Brain microvascular endothelial cell (primary cell): ENCODE measurements around the gene FANCD2.

Source experiments
- DNase-seq: peaks from one replicate; pipeline ENCODE4 v3.0.0-alpha.2; 2020
- H3K27ac ChIP-seq: fragments of 250-450 bp; sonication (Bioruptor Pico); 2 replicates; pipeline ENCODE4 v1.5.1; 2020; ENCODE audit warnings: mild to moderate bottlenecking, moderate library complexity
- H3K27me3 ChIP-seq: fragments of 250-450 bp; sonication (Bioruptor Pico); replicated peaks from 2 replicates; pipeline ENCODE4 v1.5.1; 2020; ENCODE audit warnings: mild to moderate bottlenecking
- H3K36me3 ChIP-seq: fragments of 250-450 bp; sonication (Bioruptor Pico); replicated peaks from 2 replicates; pipeline ENCODE4 v1.5.1; 2020; ENCODE audit warnings: mild to moderate bottlenecking
- H3K4me3 ChIP-seq: 2 replicates; pipeline ENCODE4 v1.5.1; 2011; ENCODE audit warnings: low read depth, mild to moderate bottlenecking, control low read depth, low read length, moderate library complexity
- in situ Hi-C: cut with HindIII; loops from 2 replicates; pipeline ENCODE4 v1.10.0; 2017; ENCODE audit warnings: low sequenced_read_pairs, low pct_ligation_motif_present
- TF ChIP-seq, protein P1 (sequence below): IDR thresholded peaks from 2 replicates; pipeline ENCODE4 v1.5.1; 2011; ENCODE audit warnings: low read depth, mild to moderate bottlenecking, moderate library complexity, low read length, control low read depth, inconsistent platforms; ENCODE audit errors: missing control alignments

Gene FANCD2

DNA sequence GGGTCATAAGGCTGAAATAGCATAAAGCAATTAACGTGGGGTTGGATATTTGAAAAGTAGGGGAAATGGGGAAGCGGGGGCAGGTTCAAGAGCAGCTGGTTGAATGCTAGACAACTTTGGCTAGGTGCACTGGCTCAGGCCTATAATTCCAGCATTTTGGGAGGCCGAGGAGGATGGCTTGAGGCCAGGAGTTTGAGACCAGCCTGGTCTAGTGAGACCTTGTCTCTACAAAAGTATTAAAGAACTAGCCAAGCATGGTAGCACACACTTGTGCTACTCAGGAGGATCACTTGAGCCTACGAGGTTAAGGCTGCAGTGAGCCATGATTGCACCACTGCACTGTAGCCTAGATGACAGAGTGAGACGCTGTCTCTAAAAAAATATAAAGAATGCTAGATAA lies 6.9 kb upstream of the FANCD2 start:
- Histone ChIP-seq H3K27me3 (no peaks in the 10 kb centered on the region), H3K36me3 (peaks cover 15% of the 10 kb centered on the region), H3K27ac (no peak overlapping the region), H3K4me3 (no peak overlapping the region)
- in situ Hi-C loops: no loop called here
- no peak for DNase-seq
- TF ChIP-seq, protein P1, sequence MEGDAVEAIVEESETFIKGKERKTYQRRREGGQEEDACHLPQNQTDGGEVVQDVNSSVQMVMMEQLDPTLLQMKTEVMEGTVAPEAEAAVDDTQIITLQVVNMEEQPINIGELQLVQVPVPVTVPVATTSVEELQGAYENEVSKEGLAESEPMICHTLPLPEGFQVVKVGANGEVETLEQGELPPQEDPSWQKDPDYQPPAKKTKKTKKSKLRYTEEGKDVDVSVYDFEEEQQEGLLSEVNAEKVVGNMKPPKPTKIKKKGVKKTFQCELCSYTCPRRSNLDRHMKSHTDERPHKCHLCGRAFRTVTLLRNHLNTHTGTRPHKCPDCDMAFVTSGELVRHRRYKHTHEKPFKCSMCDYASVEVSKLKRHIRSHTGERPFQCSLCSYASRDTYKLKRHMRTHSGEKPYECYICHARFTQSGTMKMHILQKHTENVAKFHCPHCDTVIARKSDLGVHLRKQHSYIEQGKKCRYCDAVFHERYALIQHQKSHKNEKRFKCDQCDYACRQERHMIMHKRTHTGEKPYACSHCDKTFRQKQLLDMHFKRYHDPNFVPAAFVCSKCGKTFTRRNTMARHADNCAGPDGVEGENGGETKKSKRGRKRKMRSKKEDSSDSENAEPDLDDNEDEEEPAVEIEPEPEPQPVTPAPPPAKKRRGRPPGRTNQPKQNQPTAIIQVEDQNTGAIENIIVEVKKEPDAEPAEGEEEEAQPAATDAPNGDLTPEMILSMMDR: no peak

- Histone ChIP-seq H3K27ac (no peak overlapping the region), H3K4me3 (no peak overlapping the region), H3K27me3 (no peaks in the 10 kb centered on the region), H3K36me3 (peaks cover 15% of the 10 kb centered on the region)
- TF ChIP-seq, protein P1: no peak
- in situ Hi-C loops: no loop called here
- DNase-seq: no peak
Observed at GRCh38 chr3:10021856-10022775, 4.1 kb upstream of the FANCD2 start.

DNA sequence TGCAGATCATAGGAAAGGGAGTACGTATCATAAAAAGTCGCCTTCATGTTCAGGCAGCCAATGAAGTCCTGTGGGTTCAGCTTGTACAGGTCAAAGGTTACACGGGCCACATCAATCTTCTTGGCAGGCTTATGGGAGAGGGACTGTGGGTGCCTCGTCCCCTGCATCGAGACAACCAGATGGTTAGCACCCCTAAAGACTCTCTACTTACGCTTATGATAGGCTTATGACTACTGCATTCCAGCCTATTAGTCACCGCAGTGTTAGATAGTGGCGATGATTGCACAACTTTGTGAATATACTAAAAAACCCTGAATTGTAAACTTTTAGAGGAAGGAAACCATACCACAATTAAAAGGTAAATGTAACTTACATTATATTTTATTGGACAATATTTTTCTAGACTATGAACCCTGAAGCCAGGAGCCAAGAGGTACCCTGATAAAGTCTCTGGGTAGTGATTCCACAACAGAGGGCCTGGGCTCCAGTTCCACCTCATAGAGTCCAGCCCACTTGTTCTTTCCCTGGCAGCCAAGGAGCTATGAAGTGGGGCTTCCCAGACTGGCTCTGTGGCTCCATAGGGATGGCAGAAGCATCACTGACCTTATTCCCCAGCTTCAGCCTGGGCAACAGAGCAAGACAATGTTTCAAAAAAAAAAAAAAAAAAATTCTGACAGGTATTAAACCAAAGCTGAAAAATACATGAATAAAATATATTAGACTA lies 2.5 kb upstream of the FANCD2 start:
- no peak overlapping the region for H3K4me3 ChIP-seq
- in situ Hi-C loops: no loop called here
- no peaks in the 10 kb centered on the region for H3K27me3 ChIP-seq
- H3K36me3 ChIP-seq: peaks cover 15% of the 10 kb centered on the region
- TF ChIP-seq, protein P1: no peak
- peak; percentile 76 for DNase-seq
- H3K27ac ChIP-seq: peak overlapping the region; percentile 48

DNA sequence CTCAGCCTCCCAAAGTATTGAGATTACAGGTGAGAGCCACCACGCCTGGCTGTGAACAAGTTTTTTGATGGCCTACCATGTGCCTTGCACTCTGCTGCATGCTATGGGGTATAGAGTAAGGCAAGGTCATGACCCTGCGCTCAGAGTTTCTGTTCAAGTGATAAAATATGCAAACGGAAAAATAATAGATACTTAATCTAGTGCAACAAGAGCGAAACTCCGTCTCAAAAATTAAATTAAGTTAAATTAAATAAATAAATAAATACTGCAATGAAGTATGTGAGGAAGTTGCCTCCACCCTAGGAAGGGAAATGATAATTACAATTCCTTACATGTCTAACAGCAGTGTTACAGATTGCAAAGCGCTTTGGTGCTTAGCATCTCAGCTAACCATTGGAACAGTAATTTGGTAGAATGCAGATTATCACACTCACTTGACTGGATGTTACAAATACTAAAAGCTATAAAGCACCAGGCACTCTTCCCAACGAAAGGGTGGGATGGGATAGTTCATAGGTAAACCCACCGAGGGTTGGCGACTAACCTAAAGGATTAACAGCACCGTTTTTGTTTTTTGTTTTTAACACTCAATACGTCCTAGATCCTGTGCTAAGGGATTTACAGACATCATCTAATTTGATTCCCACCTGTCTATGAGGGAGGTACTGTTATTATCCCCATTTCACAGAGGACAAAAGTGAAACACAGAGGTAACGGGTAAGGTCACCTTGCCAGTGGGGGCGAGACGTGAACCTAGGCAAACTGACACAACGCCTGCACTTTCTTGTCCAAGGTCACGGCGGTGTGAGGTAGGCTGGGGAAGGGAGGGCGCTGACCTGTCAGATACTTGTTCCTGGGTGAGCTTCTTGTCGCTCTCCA lies 793 bp upstream of the FANCD2 start:
- H3K27ac ChIP-seq: peak overlapping the region; percentile 56
- in situ Hi-C loops: no loop called here
- H3K4me3 ChIP-seq: peak overlapping the region; percentile 96

DNA sequence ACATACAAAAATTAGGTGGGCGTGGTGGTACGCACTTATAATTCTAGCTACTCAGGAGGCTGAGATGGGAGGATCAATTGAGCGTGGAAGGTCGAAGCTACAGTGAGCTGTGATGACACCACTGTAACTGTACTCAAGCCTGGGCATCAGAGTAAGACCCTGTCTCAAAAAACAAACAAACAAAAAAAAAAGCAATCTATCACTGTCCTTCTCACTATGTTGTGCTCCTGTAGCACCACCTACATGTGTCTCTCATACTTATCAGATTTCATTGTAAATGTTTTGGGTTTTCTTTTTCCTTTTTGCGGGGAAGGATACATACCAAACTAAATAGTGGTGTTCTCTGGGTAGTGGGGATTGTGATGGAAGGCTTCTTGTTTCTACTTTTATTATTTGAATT lies 14.8 kb downstream of the FANCD2 start:
- TF ChIP-seq, protein P1: no peak
- Histone ChIP-seq H3K4me3 (no peak overlapping the region), H3K36me3 (peaks cover 2% of the 10 kb centered on the region), H3K27ac (no peak overlapping the region), H3K27me3 (no peaks in the 10 kb centered on the region)
- DNase-seq: no peak
- in situ Hi-C loops: no loop called here

More for the DNA sequence above, 793 bp upstream of the FANCD2 start:
- peaks cover 15% of the 10 kb centered on the region for H3K36me3 ChIP-seq
- TF ChIP-seq, protein P1: no peak
- H3K27me3 ChIP-seq: no peaks in the 10 kb centered on the region
- no peak for DNase-seq
